HUDEP-2 (cell line): ENCODE results near the gene KRTAP7-1.

Experiments
- DNase-seq, 76 experiments: peaks; one replicate each; lab custom pipeline; 2025; ENCODE audit not compliant: unreplicated experiment in 76 of 76; lab: John Stamatoyannopoulos, UW

Gene KRTAP7-1

GRCh38 chr21:30829659-30830058 lies at the start of gene KRTAP7-1:
Gene KRTAP7-1, minus strand, starts transcription at chr21:30829759. Its CDS starts 61 bp downstream, at chr21:30829698.
- no peak for DNase-seq

- no peak for DNase-seq
These were observed 45.0 kb upstream of the KRTAP7-1 start for GRCh38 chr21:30874526-30874925.

- DNase-seq, result no peak
These were observed 18.3 kb upstream of the KRTAP7-1 start for GRCh38 chr21:30847627-30848500.

- no peak for DNase-seq
These were observed 13.4 kb upstream of the KRTAP7-1 start for GRCh38 chr21:30842990-30843389.

- peak in 6 of 76 experiments; percentile 1 to 24 (median 6) for DNase-seq
These were observed 9.7 kb upstream of the KRTAP7-1 start for GRCh38 chr21:30839304-30839703.

- DNase-seq, result no peak
These were observed 9.0 kb upstream of the KRTAP7-1 start for GRCh38 chr21:30838536-30838935.

GRCh38 chr21:30831194-30831765 lies 1.7 kb upstream of the KRTAP7-1 start:
- DNase-seq, result peak in 16 of 76 experiments; percentile 1 to 37 (median 8)

GRCh38 chr21:30818837-30819610 lies 10.5 kb downstream of the KRTAP7-1 start:
- DNase-seq, result no peak

GRCh38 chr21:30813174-30813573 lies 16.4 kb downstream of the KRTAP7-1 start, which contains the start of gene KRTAP8-1:
Gene KRTAP8-1, minus strand, starts transcription at chr21:30813274. Its CDS starts 54 bp downstream, at chr21:30813220.
- DNase-seq, result no peak

- no peak for DNase-seq
These were observed 29.0 kb downstream of the KRTAP7-1 start for GRCh38 chr21:30800605-30801004.

- DNase-seq, result no peak
These were observed 35.8 kb downstream of the KRTAP7-1 start for GRCh38 chr21:30793581-30794314.

- DNase-seq, result no peak
These were observed 50.3 kb downstream of the KRTAP7-1 start for GRCh38 chr21:30779249-30779648.
